ENCODE data around the gene KRTAP16-1. TPM values are rescaled to one million over a fixed set of nuclear protein-coding genes. Genes with fewer than 3 reads are reported as not detected.

KRTAP16-1 gene
- total and polyA plus RNA-seq, 4 donors, result not detected

GRCh38 chr17:41304091-41304490 is 5.0 kb downstream of the KRTAP16-1 start:
- Histone ChIP-seq H3K4me1 (ENCODE audit: control insufficient read depth in 5 of 5, insufficient read depth in 5 of 5, low read length in 5 of 5) (peaks cover 0 to 6% (median 0%) of the 10 kb centered on the region in 5 donors), H3K27ac (ENCODE audit: low read depth in 1 of 2, low read length in 1 of 2) (no peak overlapping the region), H3K9ac (ENCODE audit: insufficient read depth in 1 of 2, low read length in 2 of 2) (no peak overlapping the region), H3K4me3 (no peak overlapping the region), H3K9me3 (ENCODE audit: control insufficient read depth in 4 of 4, insufficient read depth in 3 of 4, low read length in 3 of 4) (peaks cover 0 to 6% (median 0%) of the 10 kb centered on the region in 4 donors), H3K27me3 (ENCODE audit: control insufficient read depth in 3 of 3, insufficient read depth in 3 of 3, low read length in 2 of 3) (no peaks in the 10 kb centered on the region), H3K36me3 (ENCODE audit: control insufficient read depth in 4 of 4, insufficient read depth in 4 of 4, low read length in 4 of 4) (no peaks in the 10 kb centered on the region)
- WGBS, 2 donors, result 87 to 90% methylated on average over 12 of the region's 12 CpGs
- DNase-seq (no peak), ATAC-seq (ENCODE audit: insufficient read depth, low FRiP score) (no peak)
- TF ChIP-seq CTCF (IDR thresholded peaks at IDR 0.05; ENCODE audit: control extremely low read depth, extremely low read depth), result no peak

GRCh38 chr17:41302981-41303380 is 6.1 kb downstream of the KRTAP16-1 start:
- DNase-seq, result no peak
- Histone ChIP-seq H3K9ac (ENCODE audit: insufficient read depth in 1 of 2, low read length in 2 of 2) (no peak overlapping the region), H3K27ac (ENCODE audit: low read depth in 1 of 2, low read length in 1 of 2) (no peak overlapping the region), H3K27me3 (ENCODE audit: control insufficient read depth in 3 of 3, insufficient read depth in 3 of 3, low read length in 2 of 3) (no peaks in the 10 kb centered on the region), H3K4me3 (no peak overlapping the region), H3K9me3 (ENCODE audit: control insufficient read depth in 4 of 4, insufficient read depth in 3 of 4, low read length in 3 of 4) (peaks cover 0 to 6% (median 0%) of the 10 kb centered on the region in 4 donors), H3K4me1 (ENCODE audit: control insufficient read depth in 5 of 5, insufficient read depth in 5 of 5, low read length in 5 of 5) (no peaks in the 10 kb centered on the region), H3K36me3 (ENCODE audit: control insufficient read depth in 4 of 4, insufficient read depth in 4 of 4, low read length in 4 of 4) (no peaks in the 10 kb centered on the region)
- no peak for ATAC-seq (ENCODE audit: insufficient read depth, low FRiP score)
- 85 to 95% methylated on average over 4 of the region's 4 CpGs for WGBS, 2 donors
- no peak for TF ChIP-seq CTCF (IDR thresholded peaks at IDR 0.05; ENCODE audit: control extremely low read depth, extremely low read depth)

- Histone ChIP-seq H3K27ac (ENCODE audit: low read depth in 1 of 2, low read length in 1 of 2) (no peak within 1 kb of the TSS), H3K4me1 (ENCODE audit: control insufficient read depth in 5 of 5, insufficient read depth in 5 of 5, low read length in 5 of 5) (no peaks in the 10 kb centered on the region), H3K27me3 (ENCODE audit: control insufficient read depth in 3 of 3, insufficient read depth in 3 of 3, low read length in 2 of 3) (no peaks in the 10 kb centered on the region), H3K9me3 (ENCODE audit: control insufficient read depth in 4 of 4, insufficient read depth in 3 of 4, low read length in 3 of 4) (peaks cover 0 to 6% (median 0%) of the 10 kb centered on the region in 4 donors), H3K4me3 (no peak within 1 kb of the TSS), H3K36me3 (ENCODE audit: control insufficient read depth in 4 of 4, insufficient read depth in 4 of 4, low read length in 4 of 4) (no peaks in the 10 kb centered on the region), H3K9ac (ENCODE audit: insufficient read depth in 1 of 2, low read length in 2 of 2) (no peak within 1 kb of the TSS)
- ATAC-seq (ENCODE audit: insufficient read depth, low FRiP score) (no peak), DNase-seq (no peak)
- WGBS, 2 donors, result 55 to 60% methylated on average over 11 of the region's 11 CpGs
- no peak for TF ChIP-seq CTCF (IDR thresholded peaks at IDR 0.05; ENCODE audit: control extremely low read depth, extremely low read depth)
Measured at GRCh38 chr17:41301916-41302901, 6.9 kb downstream of the KRTAP16-1 start, which contains the start of gene KRTAP29-1. KRTAP29-1 (minus strand) TSS chr17:41302851; CDS start chr17:41302851, 0 bp downstream.

Measured in lung (tissue), 12 donors.